HG02981 (cell line): ENCODE measurements around the gene SRD5A2.

Experiments used
- ATAC-seq: cut with Tn5 transposase; IDR thresholded peaks from one replicate; pipeline ENCODE4 v1.9.1; 2021; ENCODE audit warnings: mild to moderate bottlenecking, moderate library complexity; ENCODE audit not compliant: unreplicated experiment

The SRD5A2 gene

GRCh38 chr2:31474296-31474695, 106.4 kb downstream of the SRD5A2 start:
- no peak for ATAC-seq
